HepG2 (cell line): ENCODE measurements around the gene TIMELESS. TPM values are rescaled to one million over a fixed set of nuclear protein-coding genes. Genes with fewer than 3 reads are reported as not detected.

ENCODE experiments used
- FOSL1 ChIP-seq: sonication (generic); formaldehyde crosslinking; IDR thresholded peaks from 2 replicates; pipeline ENCODE4 v1.9.0; 2021; ENCODE audit warnings: missing genetic modification reagents, borderline replicate concordance
- GFI1 ChIP-seq: sonication (generic); formaldehyde crosslinking; IDR thresholded peaks from 2 replicates; pipeline ENCODE4 v1.5.0; 2020; ENCODE audit warnings: missing genetic modification reagents, mild to moderate bottlenecking, borderline replicate concordance
- MYNN ChIP-seq: sonication (generic); formaldehyde crosslinking; IDR thresholded peaks from 2 replicates; pipeline ENCODE4 v1.4.0; 2020; ENCODE audit warnings: mild to moderate bottlenecking, low read depth, missing genetic modification reagents
- SMARCC2 ChIP-seq: fragments of 450-650 bp; IDR thresholded peaks from 2 replicates; pipeline ENCODE4 v1.6.1; 2017; ENCODE audit warnings: antibody characterized with exemption, mild to moderate bottlenecking
- SMARCE1 ChIP-seq: fragments of 450-650 bp; IDR thresholded peaks from 2 replicates; pipeline ENCODE4 v1.6.1; 2017; ENCODE audit warnings: borderline replicate concordance
- SMYD3 ChIP-seq: sonication (generic); formaldehyde crosslinking; IDR thresholded peaks from 2 replicates; pipeline ENCODE4 v1.8.1; 2023; ENCODE audit warnings: mild to moderate bottlenecking, missing genetic modification reagents
- SOX6 ChIP-seq, 2 experiments: fragments of 450-650 bp in 1 of 2; sonication (generic) in 1 of 2; formaldehyde crosslinking in 1 of 2; IDR thresholded peaks; 2 replicates each; pipeline versions ENCODE4 v1.4.0 to v1.6.1; 2017 to 2020; ENCODE audit warnings: antibody characterized with exemption in 1 of 2, mild to moderate bottlenecking in 1 of 2, missing genetic modification reagents in 1 of 2
- SRSF9 ChIP-seq: fragments of 200-400 bp; formaldehyde crosslinking; IDR thresholded peaks from 2 replicates; pipeline ENCODE4 v1.6.1; 2018; ENCODE audit warnings: borderline replicate concordance, mild to moderate bottlenecking, low read depth, low read length; ENCODE audit not compliant: insufficient read depth, poor library complexity, severe bottlenecking
- ZMYM2 ChIP-seq: sonication (generic); formaldehyde crosslinking; IDR thresholded peaks from 2 replicates; pipeline ENCODE4 v1.8.0; 2022; ENCODE audit warnings: mild to moderate bottlenecking, missing genetic modification reagents
- ZNF235 ChIP-seq: sonication (generic); formaldehyde crosslinking; IDR thresholded peaks from 2 replicates; pipeline ENCODE4 v1.8.1; 2023; ENCODE audit warnings: mild to moderate bottlenecking, missing genetic modification reagents, borderline replicate concordance
- ZNF570 ChIP-seq: sonication (generic); formaldehyde crosslinking; IDR thresholded peaks from 2 replicates; pipeline ENCODE4 v1.4.0; 2020; ENCODE audit warnings: mild to moderate bottlenecking, missing genetic modification reagents, borderline replicate concordance
- ZNF879 ChIP-seq: sonication (generic); formaldehyde crosslinking; IDR thresholded peaks from 2 replicates; pipeline ENCODE4 v1.8.1; 2023; ENCODE audit warnings: missing genetic modification reagents
- polyA plus RNA-seq, 8 experiments: library from polyadenylated mRNA; depleted of rRNA in 3 of 8; stranded (reverse) in 7 of 8; unstranded in 1 of 8; fragments of >200 nt; fragmentation: Illumina TruSeq in 4 of 8; extraction: Trizol in 4 of 8; gene quantifications; 2 replicates each; pipeline versions ENCODE4 v1.2.1 to v1.2.3, GENCODE V29; 2011 to 2016; ENCODE audit warnings: low read depth in 4 of 8, missing spikeins in 1 of 8, mixed read lengths in 1 of 8; ENCODE audit not compliant: insufficient read depth in 1 of 8
- total RNA-seq, 5 experiments: library from RNA; depleted of rRNA; stranded (reverse); fragments of >200 nt; fragmentation: Illumina TruSeq; extraction: Trizol; gene quantifications; 2 replicates each; pipeline ENCODE4 v1.2.3, GENCODE V29; 2016; ENCODE audit warnings: low read depth in 1 of 5
- TF ChIP-seq, protein P1 (sequence below): sonication (generic); formaldehyde crosslinking; IDR thresholded peaks from 2 replicates; pipeline ENCODE4 v1.5.1; 2020; ENCODE audit warnings: mild to moderate bottlenecking, missing genetic modification reagents, moderate library complexity
- TF ChIP-seq, protein P2 (sequence below): sonication (generic); formaldehyde crosslinking; IDR thresholded peaks from 2 replicates; pipeline ENCODE4 v1.4.0; 2020; ENCODE audit warnings: missing genetic modification reagents, mild to moderate bottlenecking, borderline replicate concordance
- TF ChIP-seq, protein P3 (sequence below): sonication (generic); formaldehyde crosslinking; IDR thresholded peaks from 2 replicates; pipeline ENCODE4 v1.4.0; 2020; ENCODE audit warnings: missing genetic modification reagents
- TF ChIP-seq, protein P4 (sequence below): sonication (generic); formaldehyde crosslinking; IDR thresholded peaks from 2 replicates; pipeline ENCODE4 v1.4.0; 2020; ENCODE audit warnings: missing genetic modification reagents, borderline replicate concordance

TIMELESS gene
- total and polyA plus RNA-seq, 2 of the 13 experiments (the other 11 are each of a cell fraction or from before 2014, with no cell fraction given): 4.0 to 20.3 TPM

DNA sequence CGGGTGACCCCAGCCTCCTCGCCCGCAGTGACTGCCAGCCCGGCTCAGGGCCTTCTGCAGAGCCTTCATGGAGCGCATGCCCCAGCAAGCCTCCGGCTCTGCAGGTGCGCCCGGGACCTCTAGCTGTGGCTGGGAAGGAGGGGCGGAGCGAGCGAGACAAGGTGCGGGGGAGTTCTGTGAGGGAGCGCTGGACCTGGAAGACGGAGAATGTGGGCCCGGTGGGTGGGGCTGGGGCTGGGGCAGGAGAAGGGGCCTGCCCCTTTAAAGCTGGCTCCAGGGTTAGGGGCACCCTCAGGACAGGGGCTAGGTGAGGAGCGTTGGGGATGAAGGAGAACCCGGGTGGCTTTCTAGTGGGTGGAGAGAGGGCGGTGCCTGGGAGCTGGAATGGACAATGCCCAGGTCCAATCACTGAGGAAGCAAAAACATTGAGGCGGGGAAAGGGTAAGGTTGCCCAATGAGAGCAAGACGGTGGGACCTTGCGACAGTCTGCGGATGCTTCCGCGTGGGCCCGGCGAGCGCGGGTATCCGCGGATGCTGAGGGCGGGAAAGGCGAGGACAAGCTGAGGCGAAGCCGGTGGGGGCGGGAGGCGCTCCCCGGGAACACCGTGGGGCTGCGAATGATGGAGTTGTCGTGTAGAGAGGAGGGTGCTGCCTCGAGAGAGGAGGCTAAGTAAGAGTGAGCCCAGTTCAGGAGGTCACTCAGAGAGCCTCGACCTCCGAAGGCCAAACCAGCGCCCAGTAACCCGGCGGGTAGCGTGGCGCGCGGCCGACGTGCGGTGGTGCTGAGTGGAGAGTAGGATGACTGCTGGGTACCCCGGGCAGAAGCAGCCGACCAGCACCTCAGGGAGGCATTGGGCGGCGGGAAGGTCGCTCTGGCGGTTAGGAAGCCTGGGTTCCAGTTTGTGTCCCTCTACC, 39.1 kb upstream of the TIMELESS start, which contains the start of gene GLS2 (continued):
- TF ChIP-seq, protein P1, sequence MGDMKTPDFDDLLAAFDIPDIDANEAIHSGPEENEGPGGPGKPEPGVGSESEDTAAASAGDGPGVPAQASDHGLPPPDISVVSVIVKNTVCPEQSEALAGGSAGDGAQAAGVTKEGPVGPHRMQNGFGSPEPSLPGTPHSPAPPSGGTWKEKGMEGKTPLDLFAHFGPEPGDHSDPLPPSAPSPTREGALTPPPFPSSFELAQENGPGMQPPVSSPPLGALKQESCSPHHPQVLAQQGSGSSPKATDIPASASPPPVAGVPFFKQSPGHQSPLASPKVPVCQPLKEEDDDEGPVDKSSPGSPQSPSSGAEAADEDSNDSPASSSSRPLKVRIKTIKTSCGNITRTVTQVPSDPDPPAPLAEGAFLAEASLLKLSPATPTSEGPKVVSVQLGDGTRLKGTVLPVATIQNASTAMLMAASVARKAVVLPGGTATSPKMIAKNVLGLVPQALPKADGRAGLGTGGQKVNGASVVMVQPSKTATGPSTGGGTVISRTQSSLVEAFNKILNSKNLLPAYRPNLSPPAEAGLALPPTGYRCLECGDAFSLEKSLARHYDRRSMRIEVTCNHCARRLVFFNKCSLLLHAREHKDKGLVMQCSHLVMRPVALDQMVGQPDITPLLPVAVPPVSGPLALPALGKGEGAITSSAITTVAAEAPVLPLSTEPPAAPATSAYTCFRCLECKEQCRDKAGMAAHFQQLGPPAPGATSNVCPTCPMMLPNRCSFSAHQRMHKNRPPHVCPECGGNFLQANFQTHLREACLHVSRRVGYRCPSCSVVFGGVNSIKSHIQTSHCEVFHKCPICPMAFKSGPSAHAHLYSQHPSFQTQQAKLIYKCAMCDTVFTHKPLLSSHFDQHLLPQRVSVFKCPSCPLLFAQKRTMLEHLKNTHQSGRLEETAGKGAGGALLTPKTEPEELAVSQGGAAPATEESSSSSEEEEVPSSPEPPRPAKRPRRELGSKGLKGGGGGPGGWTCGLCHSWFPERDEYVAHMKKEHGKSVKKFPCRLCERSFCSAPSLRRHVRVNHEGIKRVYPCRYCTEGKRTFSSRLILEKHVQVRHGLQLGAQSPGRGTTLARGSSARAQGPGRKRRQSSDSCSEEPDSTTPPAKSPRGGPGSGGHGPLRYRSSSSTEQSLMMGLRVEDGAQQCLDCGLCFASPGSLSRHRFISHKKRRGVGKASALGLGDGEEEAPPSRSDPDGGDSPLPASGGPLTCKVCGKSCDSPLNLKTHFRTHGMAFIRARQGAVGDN (CRISPR knock-in tag): peak; percentile 92
- TF ChIP-seq ZNF235 (CRISPR knock-in tag): 0 out of 2 replicates have a peak, but pooled peaks have one; percentile 66
- peak; percentile 30; the same call in 1 of the 2 replicates for TF ChIP-seq FOSL1 (CRISPR knock-in tag)
- TF ChIP-seq, protein P2, sequence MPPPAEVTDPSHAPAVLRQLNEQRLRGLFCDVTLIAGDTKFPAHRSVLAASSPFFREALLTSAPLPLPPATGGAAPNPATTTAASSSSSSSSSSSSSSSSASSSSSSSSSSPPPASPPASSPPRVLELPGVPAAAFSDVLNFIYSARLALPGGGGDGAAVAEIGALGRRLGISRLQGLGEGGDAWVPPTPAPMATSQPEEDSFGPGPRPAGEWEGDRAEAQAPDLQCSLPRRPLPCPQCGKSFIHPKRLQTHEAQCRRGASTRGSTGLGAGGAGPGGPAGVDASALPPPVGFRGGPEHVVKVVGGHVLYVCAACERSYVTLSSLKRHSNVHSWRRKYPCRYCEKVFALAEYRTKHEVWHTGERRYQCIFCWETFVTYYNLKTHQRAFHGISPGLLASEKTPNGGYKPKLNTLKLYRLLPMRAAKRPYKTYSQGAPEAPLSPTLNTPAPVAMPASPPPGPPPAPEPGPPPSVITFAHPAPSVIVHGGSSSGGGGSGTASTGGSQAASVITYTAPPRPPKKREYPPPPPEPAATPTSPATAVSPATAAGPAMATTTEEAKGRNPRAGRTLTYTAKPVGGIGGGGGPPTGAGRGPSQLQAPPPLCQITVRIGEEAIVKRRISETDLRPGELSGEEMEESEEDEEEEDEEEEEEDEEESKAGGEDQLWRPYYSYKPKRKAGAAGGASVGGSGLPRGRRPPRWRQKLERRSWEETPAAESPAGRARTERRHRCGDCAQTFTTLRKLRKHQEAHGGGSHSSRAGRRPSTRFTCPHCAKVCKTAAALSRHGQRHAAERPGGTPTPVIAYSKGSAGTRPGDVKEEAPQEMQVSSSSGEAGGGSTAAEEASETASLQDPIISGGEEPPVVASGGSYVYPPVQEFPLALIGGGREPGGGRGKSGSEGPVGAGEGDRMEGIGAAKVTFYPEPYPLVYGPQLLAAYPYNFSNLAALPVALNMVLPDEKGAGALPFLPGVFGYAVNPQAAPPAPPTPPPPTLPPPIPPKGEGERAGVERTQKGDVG (CRISPR knock-in tag): peak; percentile 75; the same call in 1 of the 2 replicates
- TF ChIP-seq, protein P3, sequence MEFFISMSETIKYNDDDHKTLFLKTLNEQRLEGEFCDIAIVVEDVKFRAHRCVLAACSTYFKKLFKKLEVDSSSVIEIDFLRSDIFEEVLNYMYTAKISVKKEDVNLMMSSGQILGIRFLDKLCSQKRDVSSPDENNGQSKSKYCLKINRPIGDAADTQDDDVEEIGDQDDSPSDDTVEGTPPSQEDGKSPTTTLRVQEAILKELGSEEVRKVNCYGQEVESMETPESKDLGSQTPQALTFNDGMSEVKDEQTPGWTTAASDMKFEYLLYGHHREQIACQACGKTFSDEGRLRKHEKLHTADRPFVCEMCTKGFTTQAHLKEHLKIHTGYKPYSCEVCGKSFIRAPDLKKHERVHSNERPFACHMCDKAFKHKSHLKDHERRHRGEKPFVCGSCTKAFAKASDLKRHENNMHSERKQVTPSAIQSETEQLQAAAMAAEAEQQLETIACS: peak; percentile 66
- TF ChIP-seq SMARCE1: no peak
- TF ChIP-seq MYNN (CRISPR knock-in tag): peak; percentile 85; the same call in 1 of the 2 replicates
- TF ChIP-seq SOX6 (IDR thresholded peaks at IDR 0.05): no peak
- peak; percentile 28; the same call in 1 of the 2 replicates for TF ChIP-seq SOX6 (CRISPR knock-in tag; IDR thresholded peaks at IDR 0.05)
- no peak for TF ChIP-seq SMARCC2
- no peak for TF ChIP-seq GFI1 (CRISPR knock-in tag)
- TF ChIP-seq, protein P4, sequence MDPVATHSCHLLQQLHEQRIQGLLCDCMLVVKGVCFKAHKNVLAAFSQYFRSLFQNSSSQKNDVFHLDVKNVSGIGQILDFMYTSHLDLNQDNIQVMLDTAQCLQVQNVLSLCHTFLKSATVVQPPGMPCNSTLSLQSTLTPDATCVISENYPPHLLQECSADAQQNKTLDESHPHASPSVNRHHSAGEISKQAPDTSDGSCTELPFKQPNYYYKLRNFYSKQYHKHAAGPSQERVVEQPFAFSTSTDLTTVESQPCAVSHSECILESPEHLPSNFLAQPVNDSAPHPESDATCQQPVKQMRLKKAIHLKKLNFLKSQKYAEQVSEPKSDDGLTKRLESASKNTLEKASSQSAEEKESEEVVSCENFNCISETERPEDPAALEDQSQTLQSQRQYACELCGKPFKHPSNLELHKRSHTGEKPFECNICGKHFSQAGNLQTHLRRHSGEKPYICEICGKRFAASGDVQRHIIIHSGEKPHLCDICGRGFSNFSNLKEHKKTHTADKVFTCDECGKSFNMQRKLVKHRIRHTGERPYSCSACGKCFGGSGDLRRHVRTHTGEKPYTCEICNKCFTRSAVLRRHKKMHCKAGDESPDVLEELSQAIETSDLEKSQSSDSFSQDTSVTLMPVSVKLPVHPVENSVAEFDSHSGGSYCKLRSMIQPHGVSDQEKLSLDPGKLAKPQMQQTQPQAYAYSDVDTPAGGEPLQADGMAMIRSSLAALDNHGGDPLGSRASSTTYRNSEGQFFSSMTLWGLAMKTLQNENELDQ (CRISPR knock-in tag): no peak
- TF ChIP-seq SMYD3: no peak
- peak; percentile 44; the same call in 1 of the 2 replicates for TF ChIP-seq ZNF570 (CRISPR knock-in tag)
- no peak for TF ChIP-seq SRSF9
- TF ChIP-seq ZNF879 (CRISPR knock-in tag): peak; percentile 91
- TF ChIP-seq ZMYM2: peak; percentile 80
